Panc1 (cell line): ENCODE results near the gene PTAFR.

ENCODE experiments used
- POLR2AphosphoS5 ChIP-seq: IDR thresholded peaks from 2 replicates; pipeline ENCODE4 v1.6.1; 2012; ENCODE audit warnings: mild to moderate bottlenecking, low read depth, low read length, moderate library complexity
- SIN3A ChIP-seq: IDR thresholded peaks from 2 replicates; pipeline ENCODE4 v1.6.1; 2012; ENCODE audit warnings: low read depth, mild to moderate bottlenecking, low read length, moderate library complexity, borderline replicate concordance; ENCODE audit not compliant: insufficient read depth
- TF ChIP-seq, protein P1 (sequence below): fragments of 450-650 bp; IDR thresholded peaks from 2 replicates; pipeline ENCODE4 v1.5.1; 2017; ENCODE audit warnings: mild to moderate bottlenecking

DNA sequence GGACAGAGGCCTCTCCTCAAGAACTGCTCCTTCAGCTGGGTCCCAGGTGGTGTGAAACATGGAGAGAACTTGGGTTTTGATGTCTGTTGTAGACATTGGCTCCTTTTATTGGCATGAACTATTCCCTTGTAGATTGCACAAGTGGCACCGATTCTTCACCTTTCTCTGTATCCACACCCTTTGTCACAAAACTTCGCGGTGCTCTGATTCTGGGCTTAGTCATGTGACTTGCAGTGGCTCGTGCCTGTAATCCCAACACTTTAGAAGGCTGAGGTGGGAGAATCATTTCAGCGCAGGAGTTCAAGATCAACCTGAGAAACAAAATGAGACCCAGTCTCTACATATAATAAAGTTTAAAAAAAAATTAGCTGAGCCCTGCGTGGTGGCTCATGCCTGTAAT lies 45.6 kb downstream of the PTAFR start:
- TF ChIP-seq, protein P1, sequence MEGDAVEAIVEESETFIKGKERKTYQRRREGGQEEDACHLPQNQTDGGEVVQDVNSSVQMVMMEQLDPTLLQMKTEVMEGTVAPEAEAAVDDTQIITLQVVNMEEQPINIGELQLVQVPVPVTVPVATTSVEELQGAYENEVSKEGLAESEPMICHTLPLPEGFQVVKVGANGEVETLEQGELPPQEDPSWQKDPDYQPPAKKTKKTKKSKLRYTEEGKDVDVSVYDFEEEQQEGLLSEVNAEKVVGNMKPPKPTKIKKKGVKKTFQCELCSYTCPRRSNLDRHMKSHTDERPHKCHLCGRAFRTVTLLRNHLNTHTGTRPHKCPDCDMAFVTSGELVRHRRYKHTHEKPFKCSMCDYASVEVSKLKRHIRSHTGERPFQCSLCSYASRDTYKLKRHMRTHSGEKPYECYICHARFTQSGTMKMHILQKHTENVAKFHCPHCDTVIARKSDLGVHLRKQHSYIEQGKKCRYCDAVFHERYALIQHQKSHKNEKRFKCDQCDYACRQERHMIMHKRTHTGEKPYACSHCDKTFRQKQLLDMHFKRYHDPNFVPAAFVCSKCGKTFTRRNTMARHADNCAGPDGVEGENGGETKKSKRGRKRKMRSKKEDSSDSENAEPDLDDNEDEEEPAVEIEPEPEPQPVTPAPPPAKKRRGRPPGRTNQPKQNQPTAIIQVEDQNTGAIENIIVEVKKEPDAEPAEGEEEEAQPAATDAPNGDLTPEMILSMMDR, result no peak
- TF ChIP-seq SIN3A, result no peak
- TF ChIP-seq POLR2AphosphoS5, result no peak
